ENCODE data around the gene CBFA2T2. TPM values are rescaled to one million over a fixed set of nuclear protein-coding genes. Genes with fewer than 3 reads are reported as not detected.

Gene CBFA2T2
- total RNA-seq, 2 experiments from 2014 or later: 17.9 to 18.6 TPM

GRCh38 chr20:33687993-33688937 is 198.4 kb downstream of the CBFA2T2 start:
- Histone ChIP-seq H3K4me3 (ENCODE audit: low read length) (no peak overlapping the region), H3K27ac (ENCODE audit: low read depth in 1 of 2, low read length in 2 of 2) (no peak overlapping the region), H3K36me3 (ENCODE audit: insufficient read depth, low read length) (no peaks in the 10 kb centered on the region), H3K9me3 (ENCODE audit: control insufficient read depth in 1 of 2, insufficient read depth in 1 of 2, low read length in 2 of 2) (no peaks in the 10 kb centered on the region), H3K4me1 (ENCODE audit: insufficient read depth, low read length) (peaks cover 47% of the 10 kb centered on the region), H3K27me3 (ENCODE audit: control insufficient read depth in 1 of 2, insufficient read depth in 2 of 2, low read length in 2 of 2) (no peaks in the 10 kb centered on the region)
- Mint-ChIP-seq H3K36me3 (ENCODE audit: low read depth) (no peaks in the 10 kb centered on the region), H3K9me3 (no peaks in the 10 kb centered on the region), H3K27ac (peak overlapping the region; percentile 37), H3K4me3 (no peak overlapping the region), H3K4me1 (ENCODE audit: low read depth) (peaks cover 42% of the 10 kb centered on the region), H3K27me3 (no peaks in the 10 kb centered on the region)
- no peak for TF ChIP-seq CTCF (IDR thresholded peaks at IDR 0.05)
- intact Hi-C loops (cut with DNase I, micrococcal nuclease): loop anchor here in 1 of 2 experiments (2.0 to 10.0 kb wide), 3 partner anchors 33 to 424 kb away; partner anchors contain the start of genes EIF2S2, PXMP4 and RALY
- POLR2A ChIA-PET: interaction anchor here (1.0 to 2.5 kb wide), 5 partner anchors 9 to 32 kb away, joined by 3 to 19 read pairs (median 4); partner anchors contain the start of gene PXMP4
- CTCF ChIA-PET: interaction anchor here (2.3 kb wide), 1 partner anchor 20 kb away, joined by 12 read pairs; no protein-coding TSS in a partner anchor
- ATAC-seq (ENCODE audit: poor library complexity) (no peak), DNase-seq (peak in 1 of 14 experiments; percentile 28)

GRCh38 chr20:33688938-33689424 is 199.1 kb downstream of the CBFA2T2 start:
- Mint-ChIP-seq H3K27me3 (no peaks in the 10 kb centered on the region), H3K4me3 (no peak overlapping the region), H3K36me3 (ENCODE audit: low read depth) (no peaks in the 10 kb centered on the region), H3K27ac (peak overlapping the region; percentile 37), H3K4me1 (ENCODE audit: low read depth) (peaks cover 42% of the 10 kb centered on the region), H3K9me3 (no peaks in the 10 kb centered on the region)
- DNase-seq (no peak), ATAC-seq (ENCODE audit: poor library complexity) (no peak)
- ChIA-PET POLR2A (interaction anchor here (1.1 to 2.5 kb wide), 3 partner anchors 10 to 32 kb away, joined by 3 to 19 read pairs (median 7); partner anchors contain the start of gene PXMP4), CTCF (no interaction called here)
- Histone ChIP-seq H3K4me1 (ENCODE audit: insufficient read depth, low read length) (peaks cover 47% of the 10 kb centered on the region), H3K36me3 (ENCODE audit: insufficient read depth, low read length) (no peaks in the 10 kb centered on the region), H3K27ac (ENCODE audit: low read depth in 1 of 2, low read length in 2 of 2) (no peak overlapping the region), H3K4me3 (ENCODE audit: low read length) (no peak overlapping the region), H3K27me3 (ENCODE audit: control insufficient read depth in 1 of 2, insufficient read depth in 2 of 2, low read length in 2 of 2) (no peaks in the 10 kb centered on the region), H3K9me3 (ENCODE audit: control insufficient read depth in 1 of 2, insufficient read depth in 1 of 2, low read length in 2 of 2) (no peaks in the 10 kb centered on the region)
- TF ChIP-seq CTCF (IDR thresholded peaks at IDR 0.05): no peak
- intact Hi-C loops (cut with DNase I, micrococcal nuclease): loop anchor here in 1 of 2 experiments (5.0 to 10.0 kb wide), 2 partner anchors 306 to 423 kb away; partner anchors contain the start of genes EIF2S2 and RALY

- Mint-ChIP-seq H3K4me3 (no peak overlapping the region), H3K9me3 (no peaks in the 10 kb centered on the region), H3K27me3 (no peaks in the 10 kb centered on the region), H3K27ac (peak overlapping the region; percentile 82), H3K36me3 (ENCODE audit: low read depth) (no peaks in the 10 kb centered on the region), H3K4me1 (ENCODE audit: low read depth) (peaks cover 42% of the 10 kb centered on the region)
- Histone ChIP-seq H3K9me3 (ENCODE audit: control insufficient read depth in 1 of 2, insufficient read depth in 1 of 2, low read length in 2 of 2) (no peaks in the 10 kb centered on the region), H3K4me1 (ENCODE audit: insufficient read depth, low read length) (peaks cover 42% of the 10 kb centered on the region), H3K4me3 (ENCODE audit: low read length) (no peak overlapping the region), H3K27me3 (ENCODE audit: control insufficient read depth in 1 of 2, insufficient read depth in 2 of 2, low read length in 2 of 2) (no peaks in the 10 kb centered on the region), H3K27ac (ENCODE audit: low read depth in 1 of 2, low read length in 2 of 2) (no peak overlapping the region), H3K36me3 (ENCODE audit: insufficient read depth, low read length) (no peaks in the 10 kb centered on the region)
- no peak for ATAC-seq (ENCODE audit: poor library complexity)
- no peak for TF ChIP-seq CTCF (IDR thresholded peaks at IDR 0.05)
- CTCF ChIA-PET: interaction anchor here (1.5 to 1.8 kb wide), 2 partner anchors 22 to 43 kb away, joined by 6 to 7 read pairs; no protein-coding TSS in a partner anchor
- POLR2A ChIA-PET: interaction anchor here (0.7 to 2.5 kb wide), 6 partner anchors 11 to 85 kb away, joined by 3 to 19 read pairs (median 3); partner anchors contain the start of gene PXMP4
- DNase-seq: no peak
- intact Hi-C loops (cut with DNase I, micrococcal nuclease): loop anchor here in 1 of 2 experiments (5.0 to 10.0 kb wide), 2 partner anchors 305 to 423 kb away; partner anchors contain the start of genes EIF2S2 and RALY
Measured at GRCh38 chr20:33689493-33689892, 199.6 kb downstream of the CBFA2T2 start.

All from CD4-positive, alpha-beta T cell (primary cell).